Stimulated activated naive CD8-positive, alpha-beta T cell treated with anti-CD3 and anti-CD28 coated beads, Interleukin-15, Interleukin-2, amounts not matched to agents 100 ng/mL and 50 ng/mL, for 24 hours (primary cell): ENCODE data around the gene MYL12A.
A peak's percentile ranks its signal among the peaks of the same experiment; 100 is the strongest.
"Not testable (repeated sequence)": the region's sequence is repeated elsewhere in the genome, so short reads cannot be mapped to it uniquely, and the experiment has no call there.

Experiments
- H3K27ac Mint-ChIP-seq: one replicate; pipeline ENCODE4 v1.8.0; 2021; ENCODE audit warnings: mild to moderate bottlenecking, mixed read lengths
- H3K27me3 Mint-ChIP-seq: one replicate; pipeline ENCODE4 v1.8.0; 2021; ENCODE audit warnings: mixed read lengths
- H3K36me3 Mint-ChIP-seq: one replicate; pipeline ENCODE4 v1.8.0; 2021; ENCODE audit warnings: low read depth, mixed read lengths
- H3K4me1 Mint-ChIP-seq: one replicate; pipeline ENCODE4 v1.8.0; 2021; ENCODE audit warnings: low read depth, mixed read lengths
- H3K4me3 Mint-ChIP-seq: one replicate; pipeline ENCODE4 v1.8.0; 2021; ENCODE audit warnings: mild to moderate bottlenecking, mixed read lengths
- H3K9me3 Mint-ChIP-seq: one replicate; pipeline ENCODE4 v1.8.0; 2021; ENCODE audit warnings: mixed read lengths

MYL12A gene

GRCh38 chr18:3247240-3248061 is at the start of gene MYL12A:
TSS of gene MYL12A (plus strand) at chr18:3247801. CDS start at chr18:3253248, 5,447 bp downstream.
- Mint-ChIP-seq H3K27ac (peak within 1 kb of the TSS; percentile 97), H3K4me1 (peaks cover 54% of the 10 kb centered on the region), H3K9me3 (no peaks in the 10 kb centered on the region), H3K4me3 (peak within 1 kb of the TSS; percentile 95), H3K36me3 (peaks cover 30% of the 10 kb centered on the region), H3K27me3 (no peaks in the 10 kb centered on the region)

- not testable (repeated sequence) for H3K36me3 Mint-ChIP-seq, H3K27ac Mint-ChIP-seq, H3K9me3 Mint-ChIP-seq, H3K4me3 Mint-ChIP-seq, H3K4me1 Mint-ChIP-seq, H3K27me3 Mint-ChIP-seq
Measured at GRCh38 chr18:3198260-3198860, 49.2 kb upstream of the MYL12A start.

DNA sequence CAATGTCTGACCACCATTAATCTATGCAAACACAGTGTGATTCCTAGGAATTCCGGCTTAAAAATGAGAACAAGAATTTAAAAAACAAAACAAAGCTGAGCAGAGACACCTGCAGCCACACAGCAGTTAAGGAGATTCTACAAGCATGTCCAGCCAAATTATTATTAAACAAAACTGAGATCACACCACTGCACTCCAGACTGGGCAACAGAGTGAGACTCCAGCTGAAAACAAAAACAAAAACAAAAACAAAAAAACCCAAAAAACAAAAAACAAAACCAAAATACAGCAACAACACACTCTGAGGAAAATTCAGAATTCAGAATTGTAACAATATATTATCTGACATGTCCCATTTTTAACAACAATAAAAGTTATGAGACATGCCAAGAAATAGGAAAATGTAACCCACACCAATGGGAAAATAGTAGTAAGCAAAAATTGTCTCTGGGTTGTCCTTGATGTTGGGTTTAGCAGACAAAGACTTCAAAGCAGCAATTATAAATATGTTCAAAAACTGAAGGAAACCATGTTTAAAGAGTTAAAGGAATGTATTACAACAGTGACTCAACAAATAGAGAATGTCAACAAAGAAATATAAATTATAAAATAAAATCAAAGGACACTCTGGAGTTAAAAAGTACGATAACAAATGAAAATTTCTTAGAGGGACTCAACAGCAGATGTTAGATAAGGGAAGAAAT is 47.5 kb upstream of the MYL12A start:
- peaks cover 15% of the 10 kb centered on the region for H3K36me3 Mint-ChIP-seq
- no peaks in the 10 kb centered on the region for H3K27me3 Mint-ChIP-seq

DNA sequence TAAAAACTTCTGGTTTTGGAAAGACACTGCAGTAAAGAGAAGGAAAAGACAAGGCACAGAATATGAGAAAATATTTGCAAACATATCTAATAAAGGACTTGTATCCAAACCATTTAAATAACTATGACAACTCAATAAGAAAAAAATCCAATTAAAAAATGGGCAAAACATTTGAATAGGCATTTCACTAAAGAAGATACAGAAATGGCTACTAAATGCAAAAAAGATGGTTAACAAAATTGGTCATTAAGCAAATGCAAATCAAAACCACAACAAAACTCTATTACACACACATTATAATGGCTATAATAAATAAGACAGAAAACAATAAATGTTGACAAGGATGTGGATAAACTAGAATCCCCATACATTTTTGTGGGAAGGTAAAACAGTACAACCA is 42.4 kb upstream of the MYL12A start:
- Mint-ChIP-seq H3K4me3 (no peak overlapping the region), H3K9me3 (peaks cover 21% of the 10 kb centered on the region), H3K36me3 (peaks cover 26% of the 10 kb centered on the region), H3K4me1 (peaks cover 8% of the 10 kb centered on the region), H3K27me3 (no peaks in the 10 kb centered on the region), H3K27ac (no peak overlapping the region)

More for the DNA sequence above, 47.5 kb upstream of the MYL12A start:
- Mint-ChIP-seq H3K4me3 (no peak overlapping the region), H3K9me3 (peaks cover 15% of the 10 kb centered on the region), H3K4me1 (no peaks in the 10 kb centered on the region), H3K27ac (no peak overlapping the region)

GRCh38 chr18:3207565-3207964 is 40.0 kb upstream of the MYL12A start:
- H3K27me3 Mint-ChIP-seq: no peaks in the 10 kb centered on the region
- no peak overlapping the region for H3K27ac Mint-ChIP-seq
- H3K36me3 Mint-ChIP-seq: peaks cover 23% of the 10 kb centered on the region
- H3K4me1 Mint-ChIP-seq: peaks cover 13% of the 10 kb centered on the region
- H3K9me3 Mint-ChIP-seq: peaks cover 18% of the 10 kb centered on the region
- H3K4me3 Mint-ChIP-seq: no peak overlapping the region

GRCh38 chr18:3209859-3210569 is 37.6 kb upstream of the MYL12A start:
- peaks cover 12% of the 10 kb centered on the region for H3K36me3 Mint-ChIP-seq
- H3K27me3 Mint-ChIP-seq: no peaks in the 10 kb centered on the region
- peak overlapping the region; percentile 74 for H3K27ac Mint-ChIP-seq
- H3K4me1 Mint-ChIP-seq: peaks cover 26% of the 10 kb centered on the region
- H3K9me3 Mint-ChIP-seq: peaks cover 7% of the 10 kb centered on the region
- no peak overlapping the region for H3K4me3 Mint-ChIP-seq

- H3K4me3 Mint-ChIP-seq: no peak overlapping the region
- H3K36me3 Mint-ChIP-seq: peaks cover 4% of the 10 kb centered on the region
- no peaks in the 10 kb centered on the region for H3K9me3 Mint-ChIP-seq
- no peak overlapping the region for H3K27ac Mint-ChIP-seq
- no peaks in the 10 kb centered on the region for H3K27me3 Mint-ChIP-seq
- peaks cover 26% of the 10 kb centered on the region for H3K4me1 Mint-ChIP-seq
Measured at GRCh38 chr18:3211236-3211992, 36.2 kb upstream of the MYL12A start.

DNA sequence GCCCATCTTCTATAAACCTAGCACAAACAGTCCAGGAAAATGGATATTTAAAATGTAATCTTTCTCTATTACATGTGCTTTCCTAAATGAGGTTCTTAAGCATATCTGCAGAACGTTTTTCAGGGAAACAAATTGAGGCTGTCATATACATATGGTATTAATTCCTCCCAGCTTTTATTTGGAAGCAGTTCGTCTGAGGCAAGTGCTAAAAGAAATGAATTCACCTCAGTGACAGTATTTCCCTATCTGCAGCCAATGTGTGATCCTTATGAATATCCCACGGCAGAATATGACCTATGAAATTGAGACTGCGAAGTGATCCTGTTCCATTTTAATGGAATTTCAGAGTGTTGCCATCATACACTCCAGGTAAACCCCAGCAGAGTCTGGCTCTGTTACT is 34.9 kb upstream of the MYL12A start:
- H3K4me3 Mint-ChIP-seq: no peak overlapping the region
- no peaks in the 10 kb centered on the region for H3K9me3 Mint-ChIP-seq
- peaks cover 26% of the 10 kb centered on the region for H3K4me1 Mint-ChIP-seq
- H3K27ac Mint-ChIP-seq: peak overlapping the region; percentile 33
- H3K36me3 Mint-ChIP-seq: peaks cover 4% of the 10 kb centered on the region
- no peaks in the 10 kb centered on the region for H3K27me3 Mint-ChIP-seq

DNA sequence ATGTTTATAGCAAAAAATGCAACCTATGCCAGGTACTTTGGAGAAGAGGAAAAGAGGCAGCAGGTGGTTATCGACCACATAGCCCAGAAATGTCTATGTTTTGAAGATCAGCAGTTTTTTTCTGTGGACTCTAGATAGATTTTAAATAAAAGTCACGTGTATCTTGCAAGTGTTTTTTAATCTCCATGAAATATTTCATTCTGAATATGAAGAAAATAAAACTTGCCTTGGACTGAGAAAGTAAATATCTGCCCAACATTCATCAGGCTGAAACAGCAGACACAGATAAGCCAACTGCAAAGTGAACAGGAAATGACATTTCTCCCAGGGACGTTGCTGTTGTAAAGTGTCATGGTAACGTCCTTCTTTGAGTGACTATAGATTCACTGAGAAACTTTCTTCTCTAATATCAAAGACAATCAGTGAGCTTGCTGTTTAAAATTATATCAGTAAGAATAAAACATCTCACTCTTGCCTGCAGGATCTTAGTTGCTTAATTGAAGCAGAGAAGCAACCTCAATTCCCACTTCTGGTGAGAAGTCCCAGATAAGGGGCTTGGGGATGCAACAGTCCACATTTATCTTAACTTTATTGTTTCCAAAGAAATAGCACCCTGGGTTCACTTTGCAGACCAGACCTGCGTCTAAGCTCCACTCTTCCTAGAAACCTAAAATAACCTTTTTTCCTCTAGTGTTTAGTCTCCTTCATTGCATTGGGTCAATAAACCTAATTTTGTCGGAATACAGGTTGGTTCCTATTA is 34.1 kb upstream of the MYL12A start:
- no peaks in the 10 kb centered on the region for H3K27me3 Mint-ChIP-seq
- peaks cover 4% of the 10 kb centered on the region for H3K36me3 Mint-ChIP-seq
- no peaks in the 10 kb centered on the region for H3K9me3 Mint-ChIP-seq
- H3K4me1 Mint-ChIP-seq: peaks cover 26% of the 10 kb centered on the region
- H3K4me3 Mint-ChIP-seq: no peak overlapping the region
- H3K27ac Mint-ChIP-seq: peak overlapping the region; percentile 33

GRCh38 chr18:3214855-3215637 is 32.6 kb upstream of the MYL12A start:
- H3K36me3 Mint-ChIP-seq: peaks cover 2% of the 10 kb centered on the region
- H3K4me1 Mint-ChIP-seq: peaks cover 20% of the 10 kb centered on the region
- H3K27ac Mint-ChIP-seq: no peak overlapping the region
- H3K9me3 Mint-ChIP-seq: no peaks in the 10 kb centered on the region
- no peaks in the 10 kb centered on the region for H3K27me3 Mint-ChIP-seq
- no peak overlapping the region for H3K4me3 Mint-ChIP-seq

DNA sequence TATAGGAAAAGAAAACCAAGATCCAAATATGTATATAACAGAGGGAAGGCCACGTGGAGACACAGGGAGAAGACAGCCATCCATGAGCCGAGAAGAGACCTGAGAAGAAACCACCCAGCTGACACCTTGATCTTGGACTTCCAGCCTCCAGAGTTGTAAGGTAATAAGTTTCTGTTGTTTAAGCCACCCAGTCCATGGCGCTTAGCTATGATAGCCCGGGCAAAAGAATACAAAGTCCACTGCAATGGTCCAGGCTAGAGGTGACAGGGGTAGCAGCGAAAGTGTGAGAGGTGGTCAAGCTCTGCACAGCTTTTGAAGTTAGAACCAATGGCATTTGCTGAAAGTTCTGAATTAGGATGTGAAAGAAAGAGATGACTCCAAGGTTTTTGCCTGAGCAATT is 30.6 kb upstream of the MYL12A start:
- Mint-ChIP-seq H3K27me3 (no peaks in the 10 kb centered on the region), H3K9me3 (no peaks in the 10 kb centered on the region), H3K4me3 (no peak overlapping the region), H3K36me3 (no peaks in the 10 kb centered on the region), H3K27ac (no peak overlapping the region), H3K4me1 (peaks cover 14% of the 10 kb centered on the region)

DNA sequence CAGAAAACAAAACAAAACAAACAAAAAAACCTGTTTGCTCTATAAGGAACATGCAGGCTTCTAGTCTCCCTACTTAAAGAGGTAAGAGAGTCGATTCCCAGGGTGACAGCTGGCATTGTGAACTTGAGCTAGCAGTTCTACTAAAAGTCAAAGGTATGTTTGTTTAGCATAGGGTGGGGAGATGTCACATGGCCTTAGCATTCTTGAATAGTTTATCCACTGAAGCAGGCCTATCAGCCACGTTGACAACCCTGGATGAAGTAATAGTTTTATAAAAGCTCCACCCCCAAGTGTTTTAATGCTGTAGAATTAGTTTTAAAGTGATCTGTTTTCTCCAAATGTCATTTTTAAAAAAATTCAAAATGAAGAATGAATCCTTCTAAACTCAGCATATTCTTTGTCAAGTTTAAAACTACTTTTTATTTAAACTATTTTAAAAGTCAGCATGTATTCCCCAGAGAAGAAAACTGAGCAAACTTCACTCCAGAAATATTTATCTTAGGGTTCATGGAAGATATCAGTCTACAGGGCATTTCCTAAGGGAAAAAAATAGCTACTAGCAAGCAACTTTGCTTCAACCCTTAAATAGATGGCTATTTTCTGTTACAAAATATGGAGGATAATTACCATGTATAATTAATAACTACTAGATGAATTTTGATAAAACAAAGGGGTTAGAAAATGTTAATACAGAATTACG is 29.5 kb upstream of the MYL12A start:
- H3K36me3 Mint-ChIP-seq: no peaks in the 10 kb centered on the region
- peaks cover 8% of the 10 kb centered on the region for H3K4me1 Mint-ChIP-seq
- no peaks in the 10 kb centered on the region for H3K27me3 Mint-ChIP-seq
- H3K9me3 Mint-ChIP-seq: no peaks in the 10 kb centered on the region
- no peak overlapping the region for H3K27ac Mint-ChIP-seq
- no peak overlapping the region for H3K4me3 Mint-ChIP-seq

- no peaks in the 10 kb centered on the region for H3K36me3 Mint-ChIP-seq
- H3K27ac Mint-ChIP-seq: no peak overlapping the region
- H3K9me3 Mint-ChIP-seq: no peaks in the 10 kb centered on the region
- peaks cover 4% of the 10 kb centered on the region for H3K4me1 Mint-ChIP-seq
- H3K4me3 Mint-ChIP-seq: no peak overlapping the region
- no peaks in the 10 kb centered on the region for H3K27me3 Mint-ChIP-seq
Measured at GRCh38 chr18:3218819-3219218, 28.8 kb upstream of the MYL12A start.
